ENCODE results near the gene COL18A1.

- TF ChIP-seq CTCF (IDR thresholded peaks at IDR 0.05) (no peak), POLR2AphosphoS5 (IDR thresholded peaks at IDR 0.05) (no peak), POLR2A (IDR thresholded peaks at IDR 0.05) (no peak)
Measured at GRCh38 chr21:45474323-45474950, 69.5 kb downstream of the COL18A1 start.

Measured in transverse colon (tissue), 4 donors.